ENCODE results near the gene TRMT44. TPM values are rescaled to one million over a fixed set of nuclear protein-coding genes. Genes with fewer than 3 reads are reported as not detected.

TRMT44 gene
- total RNA-seq, 1 experiment from 2014 or later: 25.8 TPM

DNA sequence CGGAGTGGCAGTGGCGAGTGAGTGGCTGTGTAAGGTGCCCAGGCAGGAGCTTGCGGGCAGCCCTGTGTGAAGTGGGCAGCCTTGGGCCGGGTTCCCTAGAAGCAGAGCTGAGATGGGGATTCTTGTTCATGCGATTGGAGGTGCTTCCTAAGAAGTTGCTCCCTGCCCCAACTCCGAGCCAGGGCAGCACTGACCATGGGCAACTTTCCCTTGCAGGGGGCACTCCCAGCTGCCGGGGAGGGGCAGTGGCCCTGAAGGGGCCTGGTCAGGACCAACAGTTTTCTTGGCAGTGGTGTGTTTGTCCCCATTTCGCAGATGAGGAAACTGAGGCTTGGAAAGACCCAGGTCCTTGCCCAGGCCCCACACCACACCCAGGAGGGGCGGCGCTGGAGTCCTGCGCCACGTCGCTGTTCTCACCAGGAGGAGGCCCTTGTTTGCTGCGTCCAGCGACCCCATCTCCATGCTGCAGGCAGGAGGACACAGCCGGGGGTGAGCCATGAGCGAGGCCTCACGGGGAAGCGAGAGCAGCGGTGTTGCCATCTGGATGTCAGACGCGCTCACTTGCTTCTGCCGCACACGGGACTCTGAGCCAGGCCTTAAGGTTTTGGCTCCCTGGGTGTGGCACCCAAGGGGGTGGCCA is 68.9 kb downstream of the TRMT44 start:
- Histone ChIP-seq H4K20me1 (ENCODE audit: insufficient read depth) (no peaks in the 10 kb centered on the region), H3K9me3 (ENCODE audit: control insufficient read depth in 1 of 2, insufficient read depth in 1 of 2, low read depth in 1 of 2, low read length in 2 of 2) (no peaks in the 10 kb centered on the region), H3K4me2 (ENCODE audit: low read length) (no peak overlapping the region), H3K4me3 (replicated peaks in 1 of 2; ENCODE audit: low read depth in 1 of 2, low read length in 2 of 2) (no peak overlapping the region), H3K9me2 (ENCODE audit: insufficient read depth) (no peaks in the 10 kb centered on the region), H3K27me3 (ENCODE audit: insufficient read depth, low read length) (no peaks in the 10 kb centered on the region), H3K9ac (ENCODE audit: low read length) (no peak overlapping the region), H2AFZ (ENCODE audit: low read depth, low read length, poor library complexity, severe bottlenecking) (no peak overlapping the region), H3K4me1 (ENCODE audit: control insufficient read depth in 1 of 2, insufficient read depth in 2 of 2, low read length in 2 of 2) (no peaks in the 10 kb centered on the region; a peak in 1 of 4 replicates), H3K79me2 (ENCODE audit: insufficient read depth, low read length) (no peaks in the 10 kb centered on the region), H3K27ac (ENCODE audit: low read depth, low read length) (no peak overlapping the region), H3K36me3 (ENCODE audit: control insufficient read depth in 1 of 2, insufficient read depth in 2 of 2, low read length in 2 of 2) (no peaks in the 10 kb centered on the region)
- ATAC-seq: no peak
- intact Hi-C loops (cut with micrococcal nuclease): no loop called here
- RAD21 ChIA-PET (ENCODE audit: low non-redundant PET in 1 of 2, low total read pairs in 2 of 2, uncharacterized antibody in 2 of 2, unreplicated experiment in 2 of 2): no interaction called here
- POLR2A ChIA-PET: no interaction called here
- no peak for TF ChIP-seq ZBTB33 (IDR thresholded peaks at IDR 0.05; ENCODE audit: extremely low read depth, insufficient replicate concordance, low read length)
- no peak for TF ChIP-seq REST (IDR thresholded peaks at IDR 0.05; ENCODE audit: low read depth)
- no peak for TF ChIP-seq ELF1 (IDR thresholded peaks at IDR 0.05; ENCODE audit: borderline replicate concordance, low read depth)
- no peak for TF ChIP-seq EZH2 (IDR thresholded peaks at IDR 0.05)
- TF ChIP-seq ZNF274 (IDR thresholded peaks at IDR 0.05; ENCODE audit: low read depth, low read length): no peak
- no peak for TF ChIP-seq SIN3A (IDR thresholded peaks at IDR 0.05; ENCODE audit: low read depth)
- TF ChIP-seq POLR2A (IDR thresholded peaks at IDR 0.05; ENCODE audit: borderline replicate concordance, extremely low read depth, insufficient read depth, insufficient read length): no peak
- DNase-seq (ENCODE audit: low read depth, low spot score): no peak
- BruUV-seq (replicated peaks): no TSS peak
- CTCF ChIA-PET: no interaction called here
